ENCODE results near the gene FAM209B. TPM values are rescaled to one million over a fixed set of nuclear protein-coding genes. Genes with fewer than 3 reads are reported as not detected.

Gene FAM209B
- total and polyA plus RNA-seq, 10 of the 15 experiments (the other 5 are each of a cell fraction or from before 2014, with no cell fraction given): 0.22 to 0.77 (median 0.41) TPM; not detected in 2

DNA sequence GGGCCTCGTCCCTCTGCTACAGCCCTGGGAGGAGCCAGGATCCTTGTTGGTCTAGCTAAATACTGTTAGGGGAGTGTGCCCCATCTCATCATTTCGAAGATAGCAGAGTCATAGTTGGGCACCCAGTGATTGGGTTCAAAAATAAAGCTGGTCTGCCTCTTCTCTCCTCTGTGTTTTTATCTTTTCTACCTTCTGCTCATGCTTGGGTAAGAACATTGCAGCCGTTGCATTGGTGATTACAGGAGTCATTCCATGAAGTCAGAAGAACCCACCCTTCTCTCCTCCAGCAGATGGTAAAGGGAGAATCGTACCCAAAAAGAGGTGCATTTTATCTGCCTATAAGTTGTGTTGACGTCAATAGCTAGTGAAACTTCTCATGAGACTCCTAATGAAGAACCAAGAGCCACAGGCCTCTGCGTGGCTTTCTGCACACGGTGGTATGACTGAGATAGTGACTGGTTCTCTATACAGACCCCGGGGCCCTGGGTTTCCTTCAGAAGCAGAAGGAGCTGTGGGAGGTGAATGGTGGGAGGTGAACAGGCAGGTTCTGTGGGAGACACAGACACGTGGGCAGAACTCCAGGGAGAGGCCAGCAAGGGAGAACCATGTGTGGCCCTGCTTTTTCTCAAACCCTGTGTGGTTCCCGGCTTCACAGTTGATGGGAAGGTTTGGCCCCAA, 14.2 kb upstream of the FAM209B start:
- Histone ChIP-seq H2AFZ (ENCODE audit: control insufficient read depth, low read depth, low read length) (no peak overlapping the region), H3K4me1 (ENCODE audit: control insufficient read depth, insufficient read depth, low read length) (no peaks in the 10 kb centered on the region), H3K27ac (ENCODE audit: control insufficient read depth, insufficient read depth) (no peak overlapping the region), H3K79me2 (ENCODE audit: control insufficient read depth, insufficient read depth, low read length) (no peaks in the 10 kb centered on the region), H4K20me1 (ENCODE audit: control insufficient read depth, insufficient read depth) (no peaks in the 10 kb centered on the region), H3K9ac (ENCODE audit: control insufficient read depth, insufficient read depth, low read length) (no peak overlapping the region), H3K9me3 (replicated peaks; ENCODE audit: control insufficient read depth, insufficient read depth, low read length) (peaks cover 7% of the 10 kb centered on the region; the same call in 2 of the 3 replicates), H3K4me3 (no peak overlapping the region), H3K27me3 (replicated peaks in 1 of 2; ENCODE audit: control insufficient read depth in 2 of 2, insufficient read depth in 2 of 2, low read length in 1 of 2) (no peaks in the 10 kb centered on the region), H3K36me3 (ENCODE audit: control insufficient read depth in 2 of 2, insufficient read depth in 2 of 2, low read length in 1 of 2) (peaks cover 4 to 37% of the 10 kb centered on the region in 2 experiments), H3K4me2 (ENCODE audit: control insufficient read depth, insufficient read depth) (no peak overlapping the region)
- FAIRE-seq (no peak), DNase-seq (ENCODE audit: low read depth, low spot score) (no peak), ATAC-seq (no peak)
- TF ChIP-seq, protein P1, sequence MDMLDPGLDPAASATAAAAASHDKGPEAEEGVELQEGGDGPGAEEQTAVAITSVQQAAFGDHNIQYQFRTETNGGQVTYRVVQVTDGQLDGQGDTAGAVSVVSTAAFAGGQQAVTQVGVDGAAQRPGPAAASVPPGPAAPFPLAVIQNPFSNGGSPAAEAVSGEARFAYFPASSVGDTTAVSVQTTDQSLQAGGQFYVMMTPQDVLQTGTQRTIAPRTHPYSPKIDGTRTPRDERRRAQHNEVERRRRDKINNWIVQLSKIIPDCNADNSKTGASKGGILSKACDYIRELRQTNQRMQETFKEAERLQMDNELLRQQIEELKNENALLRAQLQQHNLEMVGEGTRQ (IDR thresholded peaks at IDR 0.05; ENCODE audit: borderline replicate concordance, low read depth, low read length): no peak
- TF ChIP-seq HDGF (IDR thresholded peaks at IDR 0.05): no peak
- no peak for TF ChIP-seq ASH2L (IDR thresholded peaks at IDR 0.05; ENCODE audit: borderline replicate concordance, low read depth)
- no peak for TF ChIP-seq NFIC (IDR thresholded peaks at IDR 0.05; ENCODE audit: low read depth, low read length)
- TF ChIP-seq IKZF1 (conservative IDR thresholded peaks at IDR 0.05): no peak
- TF ChIP-seq TCF3 (IDR thresholded peaks at IDR 0.05; ENCODE audit: borderline replicate concordance, insufficient read depth, low read depth, low read length): no peak
- TF ChIP-seq CHD4 (IDR thresholded peaks at IDR 0.05): no peak
- TF ChIP-seq POU2F2 (IDR thresholded peaks at IDR 0.05; ENCODE audit: borderline replicate concordance, low read depth, low read length): no peak
- no peak for TF ChIP-seq SREBF2 (IDR thresholded peaks at IDR 0.05; ENCODE audit: low read length)
- no peak for TF ChIP-seq CHD2 (IDR thresholded peaks at IDR 0.05; ENCODE audit: borderline replicate concordance, low read depth, low read length)
- TF ChIP-seq CREB1 (IDR thresholded peaks at IDR 0.05; ENCODE audit: low read depth): no peak
- no peak for TF ChIP-seq KDM1A (IDR thresholded peaks at IDR 0.05; ENCODE audit: borderline replicate concordance)
- TF ChIP-seq SIN3A (IDR thresholded peaks at IDR 0.05; ENCODE audit: low read depth, low read length): no peak
- ChIA-PET SMC1A (ENCODE audit: uncharacterized antibody, unreplicated experiment) (interaction anchor here (0.7 kb wide), 1 partner anchor 112 kb away, joined by 3 read pairs; no protein-coding TSS in a partner anchor), CTCF (no interaction called here), RAD21 (ENCODE audit: unreplicated experiment) (no interaction called here), POLR2A (no interaction called here)
- intact Hi-C loops (cut with micrococcal nuclease; ENCODE audit: unreplicated experiment) (no loop called here), in situ Hi-C loops (cut with MboI) (no loop called here)
- BruUV-seq (replicated peaks): no TSS peak
- 70% methylated on average over 10 of the region's 10 CpGs for whole genome bisulfite sequencing (ENCODE audit: insufficient coverage, insufficient replicate concordance, low lambda C conversion rate, missing lambda C conversion rate)
